OCI-LY3 (cell line): ENCODE results near the gene DRD2.

Experiments
- H2AFZ ChIP-seq: fragments of 200-600, 300-600 bp; shearing (Covaris generic); 2 replicates; pipeline ENCODE4 v1.6.0; 2014; ENCODE audit warnings: antibody characterized with exemption, low read depth, low read length
- H3K27ac ChIP-seq: fragments of 200-600, 300-600 bp; sonication (generic); 2 replicates; pipeline ENCODE4 v1.5.1; 2014; ENCODE audit warnings: mild to moderate bottlenecking, low read length, moderate library complexity, mixed read lengths
- H3K27me3 ChIP-seq: fragments of 200-600, 300-600 bp; sonication (generic); 2 replicates; pipeline ENCODE4 v1.6.1; 2014; ENCODE audit warnings: low read depth, low read length, mixed read lengths
- H3K36me3 ChIP-seq: fragments of 200-600, 300-600 bp; sonication (generic); replicated peaks from 2 replicates; pipeline ENCODE3; 2014; ENCODE audit warnings: low read depth, low read length, mixed read lengths
- H3K4me1 ChIP-seq: fragments of 300-600, 200-600 bp; sonication (generic); 2 replicates; pipeline ENCODE4 v1.6.1; 2014; ENCODE audit warnings: low read length, mixed read lengths
- H3K4me2 ChIP-seq: fragments of 200-600, 300-600 bp; sonication (generic); 2 replicates; pipeline ENCODE4 v1.6.1; 2014; ENCODE audit warnings: low read length, mixed read lengths
- H3K4me3 ChIP-seq: fragments of 300-600, 200-600 bp; sonication (generic); 2 replicates; pipeline ENCODE4 v1.5.1; 2014; ENCODE audit warnings: antibody characterized with exemption, mild to moderate bottlenecking, low read length, moderate library complexity
- H3K79me2 ChIP-seq: fragments of 300-600, 200-600 bp; shearing (Covaris generic); 2 replicates; pipeline ENCODE4 v1.6.1; 2014; ENCODE audit warnings: mild to moderate bottlenecking, low read length, mixed read lengths
- H3K9ac ChIP-seq: fragments of 300-600, 200-600 bp; shearing (Covaris generic); 2 replicates; pipeline ENCODE4 v1.6.0; 2014; ENCODE audit warnings: mild to moderate bottlenecking, low read length, moderate library complexity
- H3K9me3 ChIP-seq: fragments of 200-600, 300-600 bp; shearing (Covaris generic); 2 replicates; pipeline ENCODE4 v1.6.1; 2014; ENCODE audit warnings: low read length, mixed read lengths; ENCODE audit not compliant: insufficient read depth
- H4K20me1 ChIP-seq: fragments of 200-600, 300-600 bp; sonication (generic); 2 replicates; pipeline ENCODE4 v1.6.1; 2016; ENCODE audit warnings: low read length, mixed read lengths; ENCODE audit not compliant: insufficient read depth
- EZH2phosphoT487 ChIP-seq: fragments of 200-600 bp; shearing (Covaris generic); IDR thresholded peaks from 2 replicates; pipeline ENCODE4 v1.6.1; 2018; ENCODE audit warnings: antibody characterized with exemption, mixed run types, low read depth
- TF ChIP-seq, protein P1 (sequence below): fragments of 200-600, 300-600 bp; sonication (generic); IDR thresholded peaks from 2 replicates; pipeline ENCODE4 v1.5.1; 2014; ENCODE audit warnings: antibody characterized with exemption, low read length, low read depth

DRD2 gene

DNA sequence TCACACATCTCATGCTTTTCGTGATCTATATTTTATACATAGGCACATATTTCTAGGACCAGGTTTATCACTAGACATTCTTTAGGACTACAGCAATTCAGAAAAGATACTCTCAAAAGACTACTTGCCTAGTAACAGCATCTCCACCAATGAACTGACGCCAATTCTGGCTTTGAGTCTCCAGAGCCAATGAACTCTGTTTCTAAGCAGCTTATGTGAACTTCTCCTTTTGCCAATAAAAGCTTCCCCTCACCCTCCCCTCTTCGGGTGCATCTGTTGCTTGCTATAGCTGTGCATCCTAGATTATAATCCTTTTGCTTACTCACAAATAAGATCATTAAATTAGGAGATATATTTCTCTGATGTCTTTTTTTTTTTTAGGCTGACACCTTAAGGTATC, 99.0 kb downstream of the DRD2 start:
- no peak overlapping the region for H3K4me3 ChIP-seq
- no peaks in the 10 kb centered on the region for H3K4me1 ChIP-seq
- H4K20me1 ChIP-seq, result no peaks in the 10 kb centered on the region
- no peaks in the 10 kb centered on the region for H3K36me3 ChIP-seq
- H3K27me3 ChIP-seq, result no peaks in the 10 kb centered on the region; the same call in 1 of the 2 replicates
- H3K9me3 ChIP-seq, result no peaks in the 10 kb centered on the region
- no peak overlapping the region for H3K9ac ChIP-seq
- H3K79me2 ChIP-seq, result no peaks in the 10 kb centered on the region
- H2AFZ ChIP-seq, result no peak overlapping the region
- no peak overlapping the region for H3K4me2 ChIP-seq
- no peak overlapping the region for H3K27ac ChIP-seq
- no peak for TF ChIP-seq EZH2phosphoT487
- TF ChIP-seq, protein P1, sequence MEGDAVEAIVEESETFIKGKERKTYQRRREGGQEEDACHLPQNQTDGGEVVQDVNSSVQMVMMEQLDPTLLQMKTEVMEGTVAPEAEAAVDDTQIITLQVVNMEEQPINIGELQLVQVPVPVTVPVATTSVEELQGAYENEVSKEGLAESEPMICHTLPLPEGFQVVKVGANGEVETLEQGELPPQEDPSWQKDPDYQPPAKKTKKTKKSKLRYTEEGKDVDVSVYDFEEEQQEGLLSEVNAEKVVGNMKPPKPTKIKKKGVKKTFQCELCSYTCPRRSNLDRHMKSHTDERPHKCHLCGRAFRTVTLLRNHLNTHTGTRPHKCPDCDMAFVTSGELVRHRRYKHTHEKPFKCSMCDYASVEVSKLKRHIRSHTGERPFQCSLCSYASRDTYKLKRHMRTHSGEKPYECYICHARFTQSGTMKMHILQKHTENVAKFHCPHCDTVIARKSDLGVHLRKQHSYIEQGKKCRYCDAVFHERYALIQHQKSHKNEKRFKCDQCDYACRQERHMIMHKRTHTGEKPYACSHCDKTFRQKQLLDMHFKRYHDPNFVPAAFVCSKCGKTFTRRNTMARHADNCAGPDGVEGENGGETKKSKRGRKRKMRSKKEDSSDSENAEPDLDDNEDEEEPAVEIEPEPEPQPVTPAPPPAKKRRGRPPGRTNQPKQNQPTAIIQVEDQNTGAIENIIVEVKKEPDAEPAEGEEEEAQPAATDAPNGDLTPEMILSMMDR, result no peak

DNA sequence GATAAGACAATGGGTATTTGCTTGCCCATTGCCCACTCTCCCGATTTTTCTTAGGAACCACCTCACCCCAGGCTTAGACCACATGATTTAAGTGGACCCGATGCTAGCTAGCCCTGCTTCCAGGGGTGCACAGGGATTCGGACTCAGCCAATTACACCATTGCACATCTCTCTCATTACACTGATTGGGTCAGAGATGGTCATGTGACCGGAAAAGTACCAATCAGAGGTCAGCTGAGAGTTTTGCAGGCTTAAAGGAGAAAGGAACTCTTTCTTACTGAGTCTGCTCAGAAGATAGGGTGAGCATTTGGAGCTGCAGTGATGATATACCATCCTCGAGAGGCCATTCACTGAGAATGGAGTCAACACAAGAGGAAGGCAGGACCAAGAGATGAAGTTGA, 99.8 kb downstream of the DRD2 start:
- no peaks in the 10 kb centered on the region for H3K4me1 ChIP-seq
- H3K4me2 ChIP-seq, result no peak overlapping the region
- H3K4me3 ChIP-seq, result no peak overlapping the region

DNA sequence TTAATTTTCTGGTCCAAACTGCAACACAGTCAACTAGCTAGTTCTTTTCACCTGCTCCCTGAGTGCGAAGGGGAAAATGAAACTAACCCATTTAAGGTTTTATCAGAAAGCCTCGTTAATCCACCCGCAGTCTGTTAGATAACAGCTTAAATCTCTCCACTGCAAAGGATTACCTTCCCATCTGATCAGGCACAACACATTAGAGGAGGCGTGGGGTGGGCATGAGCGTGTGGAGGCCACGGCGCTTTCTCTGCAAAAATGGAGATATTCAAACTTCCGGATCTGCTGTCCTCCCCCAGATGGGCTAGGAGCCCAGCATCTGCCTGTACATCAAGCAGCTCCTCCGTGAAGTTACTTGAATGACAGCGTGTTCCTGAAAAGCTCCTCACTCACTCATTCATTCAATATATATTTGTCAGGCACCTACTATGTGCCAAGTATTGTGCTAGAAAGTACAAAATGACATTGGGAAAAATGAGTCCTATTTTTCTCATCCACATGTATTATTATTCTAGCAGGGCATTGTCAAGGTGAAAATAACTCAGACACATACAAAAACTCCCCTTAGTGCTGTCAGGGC, 101.1 kb downstream of the DRD2 start:
- TF ChIP-seq, protein P1, result no peak
- no peak for TF ChIP-seq EZH2phosphoT487
- no peaks in the 10 kb centered on the region for H4K20me1 ChIP-seq
- no peak overlapping the region for H3K4me3 ChIP-seq
- no peak overlapping the region for H3K4me2 ChIP-seq
- H3K79me2 ChIP-seq, result no peaks in the 10 kb centered on the region
- no peaks in the 10 kb centered on the region for H3K36me3 ChIP-seq
- H3K9me3 ChIP-seq, result no peaks in the 10 kb centered on the region
- no peaks in the 10 kb centered on the region for H3K4me1 ChIP-seq
- H3K27ac ChIP-seq, result no peak overlapping the region
- H3K27me3 ChIP-seq, result no peaks in the 10 kb centered on the region; the same call in 1 of the 2 replicates
- no peak overlapping the region for H3K9ac ChIP-seq
- H2AFZ ChIP-seq, result no peak overlapping the region

More for the DNA sequence above, 99.8 kb downstream of the DRD2 start:
- Histone ChIP-seq H3K9ac (no peak overlapping the region), H2AFZ (no peak overlapping the region), H3K9me3 (no peaks in the 10 kb centered on the region), H3K79me2 (no peaks in the 10 kb centered on the region), H3K27me3 (no peaks in the 10 kb centered on the region; the same call in 1 of the 2 replicates), H3K36me3 (no peaks in the 10 kb centered on the region), H4K20me1 (no peaks in the 10 kb centered on the region), H3K27ac (no peak overlapping the region)
- no peak for TF ChIP-seq EZH2phosphoT487
- TF ChIP-seq, protein P1, result no peak

DNA sequence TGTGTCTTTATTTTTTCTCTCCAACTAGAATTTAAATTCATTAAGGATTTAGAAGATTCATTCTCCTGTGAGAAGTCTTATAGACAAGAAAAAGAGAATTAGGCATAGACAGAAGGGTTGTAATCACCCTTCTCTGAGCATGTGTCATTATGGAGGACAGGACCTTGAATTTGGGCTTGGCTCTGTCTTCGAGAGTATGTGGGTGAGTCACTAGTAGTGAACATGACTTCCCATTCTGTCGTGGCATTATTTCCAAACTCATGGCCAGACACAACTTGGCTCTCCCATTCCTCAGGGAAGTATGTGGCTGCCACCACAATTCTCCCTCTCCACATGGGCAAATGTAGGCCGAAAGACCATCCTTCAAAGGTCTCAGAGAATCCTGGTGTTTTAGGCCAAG, 101.9 kb downstream of the DRD2 start:
- Histone ChIP-seq H3K27me3 (no peaks in the 10 kb centered on the region; the same call in 1 of the 2 replicates), H3K27ac (no peak overlapping the region), H3K4me2 (no peak overlapping the region), H3K79me2 (no peaks in the 10 kb centered on the region), H2AFZ (no peak overlapping the region), H3K4me1 (no peaks in the 10 kb centered on the region), H3K36me3 (no peaks in the 10 kb centered on the region), H3K9ac (no peak overlapping the region), H4K20me1 (no peaks in the 10 kb centered on the region), H3K9me3 (no peaks in the 10 kb centered on the region), H3K4me3 (no peak overlapping the region)
- no peak for TF ChIP-seq EZH2phosphoT487
- TF ChIP-seq, protein P1, result no peak
